Mucosa of rectum (tissue), 2 donors: ENCODE measurements around the gene FMNL1.

Experiments used
- H3K27ac ChIP-seq, 2 donors: one replicate each; pipeline ENCODE4 v1.7.0; 2013; ENCODE audit warnings: inconsistent platforms in 2 of 2, low read depth in 2 of 2, low read length in 2 of 2
- H3K27me3 ChIP-seq, 2 donors: one replicate each; pipeline ENCODE4 v1.7.0; 2013; ENCODE audit warnings: low read length in 2 of 2; ENCODE audit not compliant: control insufficient read depth in 2 of 2, insufficient read depth in 2 of 2
- H3K36me3 ChIP-seq, 2 donors: one replicate each; pipeline ENCODE4 v1.7.0; 2013; ENCODE audit warnings: low read length in 2 of 2; ENCODE audit not compliant: control insufficient read depth in 2 of 2, insufficient read depth in 2 of 2
- H3K4me1 ChIP-seq, 2 donors: one replicate each; pipeline ENCODE4 v1.7.0; 2013; ENCODE audit warnings: low read length in 2 of 2, mild to moderate bottlenecking in 1 of 2; ENCODE audit not compliant: control insufficient read depth in 2 of 2, insufficient read depth in 2 of 2
- H3K4me3 ChIP-seq, 2 donors: one replicate each; pipeline ENCODE4 v1.7.0; 2013; ENCODE audit warnings: low read length in 2 of 2
- H3K9ac ChIP-seq, 2 donors: one replicate each; pipeline ENCODE4 v1.7.0; 2013; ENCODE audit warnings: low read length in 2 of 2, low read depth in 1 of 2, mild to moderate bottlenecking in 1 of 2
- H3K9me3 ChIP-seq, 2 donors: one replicate each; pipeline ENCODE4 v1.7.0; 2013; ENCODE audit warnings: low read length in 2 of 2; ENCODE audit not compliant: control insufficient read depth in 2 of 2
- donor health status: healthy.
- donor health status: Normal muscosa, but diverticular disease.

The FMNL1 gene

GRCh38 chr17:45221081-45222013, at the start of gene FMNL1:
Gene FMNL1 (plus strand): TSS chr17:45221885. CDS start chr17:45222125, 240 bp downstream.
- Histone ChIP-seq H3K36me3 (no peaks in the 10 kb centered on the region), H3K27ac (peak within 1 kb of the TSS; percentile 48 to 88), H3K9me3 (no peaks in the 10 kb centered on the region), H3K4me3 (peak within 1 kb of the TSS; percentile 53 to 72), H3K4me1 (peaks cover 19 to 24% of the 10 kb centered on the region in 2 donors), H3K9ac (peak within 1 kb of the TSS; percentile 56 to 64), H3K27me3 (peaks cover 2 to 9% of the 10 kb centered on the region in 2 donors)

- peak overlapping the region; percentile 53 to 66 for H3K4me3 ChIP-seq
- H3K9me3 ChIP-seq, result no peaks in the 10 kb centered on the region
- no peaks in the 10 kb centered on the region for H3K36me3 ChIP-seq
- peak overlapping the region; percentile 26 to 64 for H3K9ac ChIP-seq
- H3K27me3 ChIP-seq, result no peaks in the 10 kb centered on the region
- H3K27ac ChIP-seq, result peak overlapping the region; percentile 87
- peaks cover 26 to 30% of the 10 kb centered on the region in 2 donors for H3K4me1 ChIP-seq
Observed at GRCh38 chr17:45172232-45172540, 49.5 kb upstream of the FMNL1 start.

- no peaks in the 10 kb centered on the region for H3K36me3 ChIP-seq
Observed at GRCh38 chr17:45172541-45173286, 49.0 kb upstream of the FMNL1 start.

GRCh38 chr17:45175759-45176115, 45.9 kb upstream of the FMNL1 start:
- peak overlapping the region in 1 of 2 donors; percentile 1 for H3K27ac ChIP-seq
- peaks cover 26 to 30% of the 10 kb centered on the region in 2 donors for H3K4me1 ChIP-seq
- H3K27me3 ChIP-seq, result no peaks in the 10 kb centered on the region
- H3K9me3 ChIP-seq, result no peaks in the 10 kb centered on the region
- no peaks in the 10 kb centered on the region for H3K36me3 ChIP-seq
- H3K9ac ChIP-seq, result no peak overlapping the region
- no peak overlapping the region for H3K4me3 ChIP-seq

More at GRCh38 chr17:45172541-45173286, 49.0 kb upstream of the FMNL1 start:
- Histone ChIP-seq H3K4me1 (peaks cover 26 to 30% of the 10 kb centered on the region in 2 donors), H3K27ac (peak overlapping the region; percentile 87), H3K4me3 (peak overlapping the region; percentile 53 to 66), H3K9me3 (no peaks in the 10 kb centered on the region), H3K9ac (peak overlapping the region; percentile 52 to 64), H3K27me3 (no peaks in the 10 kb centered on the region)

- H3K27me3 ChIP-seq, result no peaks in the 10 kb centered on the region
- H3K36me3 ChIP-seq, result no peaks in the 10 kb centered on the region
- H3K4me3 ChIP-seq, result no peak overlapping the region
- no peaks in the 10 kb centered on the region for H3K9me3 ChIP-seq
- peaks cover 8 to 15% of the 10 kb centered on the region in 2 donors for H3K4me1 ChIP-seq
- no peak overlapping the region for H3K9ac ChIP-seq
- H3K27ac ChIP-seq, result no peak overlapping the region
Observed at GRCh38 chr17:45177563-45177962, 44.1 kb upstream of the FMNL1 start.

- H3K27me3 ChIP-seq, result no peaks in the 10 kb centered on the region
- H3K27ac ChIP-seq, result no peak overlapping the region
- H3K4me1 ChIP-seq, result no peaks in the 10 kb centered on the region
- no peak overlapping the region for H3K9ac ChIP-seq
- H3K4me3 ChIP-seq, result no peak overlapping the region
- H3K36me3 ChIP-seq, result no peaks in the 10 kb centered on the region
- no peaks in the 10 kb centered on the region for H3K9me3 ChIP-seq
Observed at GRCh38 chr17:45184144-45184543, 37.5 kb upstream of the FMNL1 start.

GRCh38 chr17:45186801-45187354, 34.8 kb upstream of the FMNL1 start:
- no peak overlapping the region for H3K4me3 ChIP-seq
- H3K36me3 ChIP-seq, result no peaks in the 10 kb centered on the region
- H3K9me3 ChIP-seq, result no peaks in the 10 kb centered on the region
- H3K27ac ChIP-seq, result no peak overlapping the region
- no peaks in the 10 kb centered on the region for H3K4me1 ChIP-seq
- no peaks in the 10 kb centered on the region for H3K27me3 ChIP-seq
- H3K9ac ChIP-seq, result no peak overlapping the region

GRCh38 chr17:45189009-45189408, 32.7 kb upstream of the FMNL1 start:
- H3K36me3 ChIP-seq, result no peaks in the 10 kb centered on the region
- H3K4me1 ChIP-seq, result no peaks in the 10 kb centered on the region
- H3K27me3 ChIP-seq, result no peaks in the 10 kb centered on the region
- H3K27ac ChIP-seq, result no peak overlapping the region
- no peak overlapping the region for H3K9ac ChIP-seq
- H3K9me3 ChIP-seq, result no peaks in the 10 kb centered on the region
- H3K4me3 ChIP-seq, result no peak overlapping the region

GRCh38 chr17:45190503-45191255, 31.0 kb upstream of the FMNL1 start:
- Histone ChIP-seq H3K27ac (no peak overlapping the region), H3K36me3 (no peaks in the 10 kb centered on the region), H3K4me3 (no peak overlapping the region)

More at GRCh38 chr17:45190503-45191255, 31.0 kb upstream of the FMNL1 start:
- no peaks in the 10 kb centered on the region for H3K9me3 ChIP-seq
- H3K4me1 ChIP-seq, result no peaks in the 10 kb centered on the region
- H3K9ac ChIP-seq, result no peak overlapping the region
- H3K27me3 ChIP-seq, result no peaks in the 10 kb centered on the region
